Bronchial epithelial cell (primary cell): ENCODE results near the gene SH3BP4. TPM values are rescaled to one million over a fixed set of nuclear protein-coding genes. Genes with fewer than 3 reads are reported as not detected.
A peak's percentile ranks its signal among the peaks of the same experiment; 100 is the strongest.

Experiments
- DNase-seq: peaks from one replicate; pipeline ENCODE4 v3.0.0-alpha.2; 2010; ENCODE audit warnings: low read depth
- FAIRE-seq: peaks from 2 replicates; lab custom pipeline; 2011; peaks lifted over from hg19 to GRCh38; lab: Jason Lieb, UNC
- H3K27me3 ChIP-seq: 2 replicates; pipeline ENCODE4 v1.5.1; 2011; ENCODE audit warnings: low read length; ENCODE audit not compliant: control insufficient read depth, insufficient read depth
- H3K36me3 ChIP-seq: 2 replicates; pipeline ENCODE4 v1.5.1; 2011; ENCODE audit warnings: low read length; ENCODE audit not compliant: control insufficient read depth, insufficient read depth
- H3K4me3 ChIP-seq: 2 replicates; pipeline ENCODE4 v1.5.1; 2011; ENCODE audit warnings: mild to moderate bottlenecking, low read depth, low read length, control low read depth
- total RNA-seq: library from RNA; depleted of rRNA; stranded (reverse); fragments of >200 nt; gene quantifications from 2 replicates; pipeline ENCODE4 v1.2.1, GENCODE V29; 2014
- TF ChIP-seq, protein P1 (sequence below): IDR thresholded peaks from 2 replicates; pipeline ENCODE4 v1.5.1; 2011; ENCODE audit warnings: mild to moderate bottlenecking, moderate library complexity, low read length, control low read depth, inconsistent platforms; ENCODE audit not compliant: insufficient read depth, severe bottlenecking

Gene SH3BP4
- total RNA-seq, 1 donor from 2014 or later, result 22.1 TPM

GRCh38 chr2:235052514-235053354 lies 100.9 kb downstream of the SH3BP4 start:
- Histone ChIP-seq H3K36me3 (peaks cover 15% of the 10 kb centered on the region), H3K27me3 (no peaks in the 10 kb centered on the region), H3K4me3 (no peak overlapping the region)
- FAIRE-seq (no peak), DNase-seq (no peak)
- TF ChIP-seq, protein P1, sequence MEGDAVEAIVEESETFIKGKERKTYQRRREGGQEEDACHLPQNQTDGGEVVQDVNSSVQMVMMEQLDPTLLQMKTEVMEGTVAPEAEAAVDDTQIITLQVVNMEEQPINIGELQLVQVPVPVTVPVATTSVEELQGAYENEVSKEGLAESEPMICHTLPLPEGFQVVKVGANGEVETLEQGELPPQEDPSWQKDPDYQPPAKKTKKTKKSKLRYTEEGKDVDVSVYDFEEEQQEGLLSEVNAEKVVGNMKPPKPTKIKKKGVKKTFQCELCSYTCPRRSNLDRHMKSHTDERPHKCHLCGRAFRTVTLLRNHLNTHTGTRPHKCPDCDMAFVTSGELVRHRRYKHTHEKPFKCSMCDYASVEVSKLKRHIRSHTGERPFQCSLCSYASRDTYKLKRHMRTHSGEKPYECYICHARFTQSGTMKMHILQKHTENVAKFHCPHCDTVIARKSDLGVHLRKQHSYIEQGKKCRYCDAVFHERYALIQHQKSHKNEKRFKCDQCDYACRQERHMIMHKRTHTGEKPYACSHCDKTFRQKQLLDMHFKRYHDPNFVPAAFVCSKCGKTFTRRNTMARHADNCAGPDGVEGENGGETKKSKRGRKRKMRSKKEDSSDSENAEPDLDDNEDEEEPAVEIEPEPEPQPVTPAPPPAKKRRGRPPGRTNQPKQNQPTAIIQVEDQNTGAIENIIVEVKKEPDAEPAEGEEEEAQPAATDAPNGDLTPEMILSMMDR, result no peak

DNA sequence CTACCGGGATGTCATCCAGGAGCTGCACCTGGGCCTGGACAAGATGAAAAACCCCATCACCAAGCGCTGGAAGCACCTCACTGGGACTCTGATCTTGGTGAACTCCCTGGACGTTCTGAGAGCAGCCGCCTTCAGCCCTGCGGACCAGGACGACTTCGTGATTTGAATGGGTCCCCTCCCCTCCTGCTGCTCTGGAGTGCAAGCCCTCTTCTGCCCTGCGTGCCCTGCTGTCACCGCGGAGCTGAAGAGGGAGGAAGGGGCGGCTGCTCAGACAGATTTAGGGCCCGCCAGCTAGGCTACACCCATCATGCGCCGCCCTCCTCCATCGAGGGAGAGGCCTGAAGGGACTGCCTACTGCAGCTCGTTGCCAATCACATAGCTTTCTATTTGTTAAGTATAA lies 101.8 kb downstream of the SH3BP4 start:
- Histone ChIP-seq H3K36me3 (peaks cover 15% of the 10 kb centered on the region), H3K4me3 (no peak overlapping the region)

DNA sequence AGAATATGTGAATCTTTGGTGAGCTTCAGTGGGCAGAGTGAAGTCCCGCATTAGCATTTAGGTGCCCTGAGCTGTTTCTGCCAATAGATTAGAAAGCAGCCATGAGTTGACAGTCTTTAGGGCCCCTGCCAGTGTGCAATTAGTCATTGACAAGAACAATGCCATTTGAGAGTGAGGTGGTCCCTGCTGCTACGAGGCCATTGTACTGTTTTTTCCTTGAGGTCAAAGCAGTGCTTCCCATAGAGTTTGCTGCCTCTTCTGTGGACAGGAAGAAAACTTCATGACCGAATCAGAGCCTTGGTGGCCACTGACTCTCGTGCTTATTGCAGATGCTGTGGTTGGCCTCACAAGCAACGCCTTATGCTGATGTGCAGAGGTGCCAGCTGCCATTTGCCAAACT lies 102.7 kb downstream of the SH3BP4 start:
- TF ChIP-seq, protein P1, result no peak
- no peak for DNase-seq
- Histone ChIP-seq H3K4me3 (no peak overlapping the region), H3K36me3 (peaks cover 14% of the 10 kb centered on the region), H3K27me3 (no peaks in the 10 kb centered on the region)
- no peak for FAIRE-seq

More for the DNA sequence above, 101.8 kb downstream of the SH3BP4 start:
- TF ChIP-seq, protein P1, result no peak
- FAIRE-seq (no peak), DNase-seq (no peak)
- no peaks in the 10 kb centered on the region for H3K27me3 ChIP-seq

DNA sequence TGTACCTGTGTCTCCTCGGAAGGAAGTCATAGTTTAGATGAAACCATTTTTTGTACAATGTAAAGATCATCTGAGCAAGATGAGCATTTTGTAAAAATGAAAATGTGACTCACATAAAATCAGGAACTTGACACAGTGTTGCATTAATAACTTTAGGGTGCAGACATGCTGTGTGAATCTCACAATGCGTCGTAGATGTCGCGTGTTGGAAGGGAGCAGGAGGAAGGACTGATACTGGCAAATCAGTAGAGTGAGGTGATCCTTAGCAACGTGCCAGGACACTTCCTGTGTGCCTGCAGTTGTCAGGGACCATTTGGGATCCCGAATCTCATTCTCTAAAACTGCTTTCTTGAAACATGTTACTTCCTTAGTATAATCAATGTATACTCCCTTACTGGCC lies 103.1 kb downstream of the SH3BP4 start:
- FAIRE-seq, result no peak
- TF ChIP-seq, protein P1, result no peak
- Histone ChIP-seq H3K36me3 (peaks cover 14% of the 10 kb centered on the region), H3K4me3 (no peak overlapping the region), H3K27me3 (no peaks in the 10 kb centered on the region)
- DNase-seq, result no peak

DNA sequence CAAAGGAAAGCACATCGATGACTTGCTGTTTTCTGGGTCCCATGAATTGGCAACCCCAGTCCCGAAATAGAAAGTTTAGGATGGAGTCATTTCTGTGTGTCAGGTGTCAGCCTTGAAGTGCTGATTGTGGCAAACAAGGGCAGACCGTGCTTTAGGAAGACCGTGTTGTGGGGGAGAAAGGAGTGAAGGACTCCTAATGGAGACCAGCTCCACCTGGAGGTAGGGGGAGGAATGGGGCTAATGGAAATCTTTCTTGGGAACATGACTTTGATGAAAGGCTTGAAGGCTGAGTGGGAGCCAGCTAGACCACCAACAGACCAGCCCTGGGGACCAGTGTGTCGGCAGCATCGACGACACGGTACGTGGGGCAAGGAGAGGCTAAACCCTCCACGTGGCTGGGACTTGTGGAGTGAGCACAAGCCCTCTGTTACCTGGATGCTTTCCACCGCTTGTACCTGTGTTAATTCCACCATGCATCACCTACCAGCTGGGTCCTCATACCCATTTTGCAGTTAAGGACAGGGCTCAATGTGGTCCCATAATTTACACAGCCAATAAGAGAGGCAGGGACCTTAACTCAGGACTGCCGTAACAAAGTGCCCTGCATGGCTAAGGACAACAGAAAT lies 104.2 kb downstream of the SH3BP4 start:
- peak; percentile 51 for DNase-seq

More for the DNA sequence above, 104.2 kb downstream of the SH3BP4 start:
- TF ChIP-seq, protein P1, result peak; percentile 84
- H3K36me3 ChIP-seq, result peaks cover 14% of the 10 kb centered on the region
- H3K4me3 ChIP-seq, result no peak overlapping the region
- FAIRE-seq, result peak; percentile 72
- H3K27me3 ChIP-seq, result no peaks in the 10 kb centered on the region
